Measurements from ENCODE around the gene ADGRG1. TPM values are rescaled to one million over a fixed set of nuclear protein-coding genes. Genes with fewer than 3 reads are reported as not detected.
A peak's percentile ranks its signal among the peaks of the same experiment; 100 is the strongest.

The ADGRG1 gene
- total RNA-seq, 1 donor from 2014 or later = 41.1 TPM

- Mint-ChIP-seq H3K27me3 (no peaks in the 10 kb centered on the region), H3K4me3 (no peak overlapping the region), H3K27ac (no peak overlapping the region), H3K9me3 (no peaks in the 10 kb centered on the region), H3K4me1 (ENCODE audit: unreplicated experiment) (peaks cover 16% of the 10 kb centered on the region), H3K36me3 (no peaks in the 10 kb centered on the region)
- TF ChIP-seq CTCF (conservative IDR thresholded peaks at IDR 0.05) = no peak
- DNase-seq (ENCODE audit: extremely low spot score, unreplicated experiment) = no peak
Measured at GRCh38 chr16:57616241-57616640, 12.2 kb upstream of the ADGRG1 start.

- H3K27ac Mint-ChIP-seq = no peak overlapping the region
- H3K4me1 Mint-ChIP-seq (ENCODE audit: unreplicated experiment) = peaks cover 17% of the 10 kb centered on the region
- no peaks in the 10 kb centered on the region for H3K36me3 Mint-ChIP-seq
- H3K4me3 Mint-ChIP-seq = no peak overlapping the region
- no peaks in the 10 kb centered on the region for H3K27me3 Mint-ChIP-seq
- no peak for TF ChIP-seq CTCF (conservative IDR thresholded peaks at IDR 0.05)
- no peak for DNase-seq (ENCODE audit: extremely low spot score, unreplicated experiment)
- H3K9me3 Mint-ChIP-seq = no peaks in the 10 kb centered on the region
Measured at GRCh38 chr16:57616876-57617275, 11.6 kb upstream of the ADGRG1 start.

GRCh38 chr16:57617604-57618111 lies 10.8 kb upstream of the ADGRG1 start:
- Mint-ChIP-seq H3K9me3 (no peaks in the 10 kb centered on the region), H3K27ac (peak overlapping the region; percentile 91), H3K4me1 (ENCODE audit: unreplicated experiment) (peaks cover 22% of the 10 kb centered on the region), H3K27me3 (no peaks in the 10 kb centered on the region), H3K36me3 (no peaks in the 10 kb centered on the region), H3K4me3 (no peak overlapping the region)
- TF ChIP-seq CTCF (conservative IDR thresholded peaks at IDR 0.05) = no peak
- no peak for DNase-seq (ENCODE audit: extremely low spot score, unreplicated experiment)

GRCh38 chr16:57618296-57619132 lies 9.9 kb upstream of the ADGRG1 start:
- H3K4me1 Mint-ChIP-seq (ENCODE audit: unreplicated experiment) = peaks cover 22% of the 10 kb centered on the region
- H3K36me3 Mint-ChIP-seq = no peaks in the 10 kb centered on the region
- no peaks in the 10 kb centered on the region for H3K27me3 Mint-ChIP-seq
- peak overlapping the region; percentile 68 for H3K4me3 Mint-ChIP-seq
- no peaks in the 10 kb centered on the region for H3K9me3 Mint-ChIP-seq
- TF ChIP-seq CTCF (conservative IDR thresholded peaks at IDR 0.05) = no peak
- no peak for DNase-seq (ENCODE audit: extremely low spot score, unreplicated experiment)
- H3K27ac Mint-ChIP-seq = peak overlapping the region; percentile 91

- Mint-ChIP-seq H3K27me3 (no peaks in the 10 kb centered on the region), H3K9me3 (no peaks in the 10 kb centered on the region), H3K4me3 (peak overlapping the region; percentile 80), H3K4me1 (ENCODE audit: unreplicated experiment) (peaks cover 22% of the 10 kb centered on the region), H3K36me3 (no peaks in the 10 kb centered on the region), H3K27ac (peak overlapping the region; percentile 91)
- no peak for TF ChIP-seq CTCF (conservative IDR thresholded peaks at IDR 0.05)
- no peak for DNase-seq (ENCODE audit: extremely low spot score, unreplicated experiment)
Measured at GRCh38 chr16:57619133-57619605, 9.3 kb upstream of the ADGRG1 start.
